Activated CD8-positive, alpha-beta memory T cell treated with anti-CD3 and anti-CD28 coated beads, Interleukin-2, amount 50 U/mL, for 24 hours (primary cell): ENCODE measurements around the gene RBM43.
"Not testable (repeated sequence)": the region's sequence is repeated elsewhere in the genome, so short reads cannot be mapped to it uniquely, and the experiment has no call there.

Experiments used
- DNase-seq: peaks from one replicate; pipeline ENCODE4 v3.0.0-alpha.2; 2020; ENCODE audit errors: extremely low read depth

RBM43 gene

DNA sequence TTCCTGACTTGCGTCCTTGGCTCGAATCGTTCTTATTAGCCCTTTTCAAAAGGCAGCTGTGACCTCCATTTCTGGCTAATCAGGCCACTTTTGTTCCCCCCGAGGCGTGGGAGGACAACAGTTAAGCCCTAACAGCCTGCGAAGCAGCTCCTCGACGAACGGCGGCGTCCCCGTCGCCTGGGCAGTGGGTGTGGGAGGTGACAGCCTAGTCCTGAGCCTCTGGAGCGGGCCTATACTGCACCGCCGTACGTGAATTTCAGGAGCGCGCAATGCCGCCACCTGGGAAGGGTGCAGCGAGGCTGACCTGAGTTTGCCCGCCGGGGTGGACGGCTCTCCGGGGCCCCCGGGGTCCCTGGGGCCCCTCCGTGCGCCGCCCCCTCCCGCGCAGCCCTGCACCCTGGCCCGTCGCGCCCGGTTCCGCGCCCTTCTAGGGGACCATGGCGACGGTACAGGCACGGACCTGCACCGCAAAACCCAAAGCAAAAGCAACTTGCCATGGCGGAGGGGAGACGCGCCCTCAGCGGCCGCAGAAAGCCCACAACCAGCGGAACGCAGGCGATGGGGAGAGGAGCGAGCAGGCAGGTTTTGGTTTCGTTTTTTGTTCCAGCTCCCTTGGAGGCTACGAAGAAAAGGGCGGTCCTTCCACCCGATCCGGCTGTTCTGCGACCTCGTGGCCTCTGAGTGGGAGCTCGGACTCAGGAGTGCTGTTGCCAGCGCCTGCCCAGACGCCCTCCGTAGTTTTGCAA is at the start of gene RBM43:
TSS of gene RBM43 (minus strand) at position 633 of the 746 bp plus-strand sequence. CDS start at position 497, 136 bp downstream.
- peak; percentile 62 for DNase-seq

GRCh38 chr2:151310313-151310712 is 48.6 kb upstream of the RBM43 start:
- not testable (repeated sequence) for DNase-seq

DNA sequence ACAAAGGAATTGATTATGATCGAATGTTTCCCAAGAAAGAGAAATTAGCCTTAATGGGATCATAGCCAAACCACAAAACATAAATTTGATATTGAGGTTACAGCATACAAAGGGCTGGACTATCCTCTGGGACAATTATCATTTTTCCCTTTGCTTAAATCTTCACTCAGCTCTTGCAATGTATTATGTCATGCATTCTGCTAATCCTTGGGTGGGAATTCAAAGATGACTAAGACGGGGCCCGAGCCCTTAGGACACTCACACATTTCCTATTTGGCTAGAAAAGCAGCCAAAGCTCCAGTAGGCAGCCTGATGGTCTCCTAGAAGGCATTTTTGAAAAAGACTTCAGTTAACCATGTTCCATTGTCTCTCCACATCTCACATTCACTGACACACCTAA is 45.0 kb upstream of the RBM43 start:
- no peak for DNase-seq

DNA sequence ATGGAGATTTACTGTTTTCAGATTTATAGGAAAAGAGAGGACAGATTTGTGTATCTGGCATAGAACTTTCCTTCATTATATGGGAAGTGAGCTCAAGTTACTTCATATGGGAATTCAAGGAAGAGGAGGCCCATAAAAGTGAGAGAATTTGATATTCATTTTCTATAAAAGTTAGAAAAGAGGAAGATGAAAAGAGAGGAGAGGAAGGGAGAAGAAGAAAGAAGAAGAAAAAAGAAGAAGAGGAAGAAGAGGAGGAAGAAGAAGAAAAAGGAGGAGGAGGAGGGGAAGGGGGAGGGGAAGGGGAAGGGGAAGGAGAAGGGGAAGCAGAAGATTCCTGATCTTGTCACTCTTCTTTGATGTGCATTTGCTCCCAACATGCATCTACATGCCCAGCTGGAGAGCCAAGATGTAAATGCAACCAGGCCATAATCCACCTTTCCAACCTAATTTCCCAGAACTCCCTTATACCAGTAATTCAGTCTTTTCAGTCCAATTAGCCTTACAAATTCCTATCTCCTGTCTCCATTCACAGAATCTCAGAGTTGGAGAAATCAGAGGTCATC is 43.5 kb upstream of the RBM43 start:
- DNase-seq, result no peak

DNA sequence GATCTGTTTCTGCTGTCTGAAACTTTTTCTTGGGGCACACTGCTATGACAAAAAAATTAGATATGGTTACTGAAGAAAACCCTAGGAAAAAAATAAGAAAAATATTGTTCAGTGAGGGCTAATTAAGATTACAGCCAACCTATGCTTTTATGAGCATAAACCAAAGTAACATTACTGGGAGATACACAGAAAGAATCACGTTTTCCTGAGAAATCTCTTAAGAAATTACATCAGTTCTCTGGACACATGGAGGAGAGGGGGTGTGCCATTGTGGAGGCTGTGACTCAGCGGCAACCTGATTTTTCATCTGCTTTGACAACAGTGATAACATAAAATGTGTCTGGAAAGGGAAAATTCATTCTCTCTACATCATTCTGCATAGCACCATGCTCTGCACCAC is 41.2 kb upstream of the RBM43 start:
- DNase-seq, result no peak

DNA sequence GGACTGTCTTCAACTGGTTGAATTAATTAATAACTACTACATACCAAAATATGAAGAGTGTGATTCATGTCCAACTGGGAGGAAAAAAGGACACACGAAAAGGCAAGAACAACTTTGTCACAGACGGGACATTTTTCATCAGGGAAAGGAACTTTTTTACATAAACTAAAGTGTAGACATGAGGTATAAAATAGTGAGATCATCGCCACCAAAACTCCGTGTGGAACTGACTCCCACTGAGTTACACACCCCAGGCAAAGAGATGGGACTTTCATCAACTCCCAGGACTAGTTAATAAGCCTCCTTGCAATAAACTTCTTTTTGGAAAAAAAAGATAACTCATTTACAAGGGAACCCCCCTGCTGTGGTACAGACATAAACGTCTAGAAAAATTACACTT is 40.7 kb upstream of the RBM43 start:
- no peak for DNase-seq

GRCh38 chr2:151299920-151300539 is 38.4 kb upstream of the RBM43 start:
- DNase-seq, result no peak

DNA sequence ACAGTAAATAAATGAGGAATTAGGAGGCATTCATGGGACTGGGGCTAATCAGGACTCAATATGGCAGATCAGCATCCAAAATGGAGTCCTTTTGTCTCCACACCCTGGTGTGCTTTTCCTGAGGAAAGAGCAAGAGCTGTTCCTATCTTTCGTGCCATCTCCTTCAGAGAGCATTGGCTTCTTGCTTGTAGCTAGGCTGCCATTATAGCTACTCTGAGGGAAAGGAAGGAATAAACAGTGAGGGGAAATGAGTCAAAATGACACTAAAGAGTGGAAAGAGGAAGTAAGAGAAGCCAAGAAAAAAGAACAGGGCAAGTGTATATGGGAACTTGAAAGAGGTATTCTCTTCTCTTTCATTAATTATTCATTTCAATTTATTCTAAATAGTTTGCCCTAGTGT is 36.2 kb upstream of the RBM43 start:
- DNase-seq, result no peak

DNA sequence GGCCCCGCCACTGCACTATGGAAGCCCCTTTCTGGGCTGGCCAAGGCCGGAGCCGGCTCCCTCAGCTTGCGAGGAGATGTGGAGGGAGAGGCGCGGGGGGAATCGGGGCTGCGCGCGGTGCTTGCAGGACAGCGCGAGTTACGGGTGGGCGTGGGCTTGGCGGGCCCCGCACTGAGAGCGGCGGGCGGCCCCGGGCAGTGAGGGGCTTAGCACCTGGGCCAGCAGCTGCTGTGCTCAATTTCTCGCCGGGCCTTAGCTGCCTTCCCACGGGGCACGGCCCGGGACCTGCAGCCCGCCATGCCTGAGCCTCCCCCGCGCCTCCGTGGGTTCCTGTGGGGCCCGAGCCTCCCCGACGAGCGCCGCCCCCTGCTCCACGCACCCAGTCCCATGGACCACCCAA is 34.3 kb upstream of the RBM43 start:
- DNase-seq, result not testable (repeated sequence)

- DNase-seq, result no peak
These were observed 30.9 kb upstream of the RBM43 start for GRCh38 chr2:151292546-151292945.

DNA sequence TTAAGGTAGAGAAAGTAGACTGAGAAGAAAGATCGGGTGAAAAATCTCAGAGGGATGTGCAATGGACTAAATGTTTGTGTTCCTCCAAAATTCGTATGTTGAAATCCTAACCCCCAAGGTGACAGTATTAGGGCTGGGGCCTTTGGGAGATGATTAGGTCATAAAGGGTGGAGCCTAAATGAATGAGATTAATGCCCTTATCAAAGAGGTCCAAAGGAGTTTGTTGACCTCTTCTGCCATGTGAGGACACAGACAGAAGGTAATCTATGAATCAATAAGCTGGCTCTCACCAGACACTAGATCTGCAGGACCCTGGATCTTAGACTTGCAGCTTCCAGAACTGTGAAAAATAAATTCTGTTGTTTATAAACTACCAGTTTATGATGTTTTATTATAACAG is 30.5 kb upstream of the RBM43 start:
- DNase-seq, result no peak

- no peak for DNase-seq
These were observed 29.6 kb upstream of the RBM43 start for GRCh38 chr2:151291224-151291623.

- DNase-seq, result no peak
These were observed 28.6 kb upstream of the RBM43 start for GRCh38 chr2:151289972-151290866.

GRCh38 chr2:151287513-151288250 is 26.0 kb upstream of the RBM43 start:
- no peak for DNase-seq

GRCh38 chr2:151282401-151282800 is 20.7 kb upstream of the RBM43 start:
- no peak for DNase-seq

DNA sequence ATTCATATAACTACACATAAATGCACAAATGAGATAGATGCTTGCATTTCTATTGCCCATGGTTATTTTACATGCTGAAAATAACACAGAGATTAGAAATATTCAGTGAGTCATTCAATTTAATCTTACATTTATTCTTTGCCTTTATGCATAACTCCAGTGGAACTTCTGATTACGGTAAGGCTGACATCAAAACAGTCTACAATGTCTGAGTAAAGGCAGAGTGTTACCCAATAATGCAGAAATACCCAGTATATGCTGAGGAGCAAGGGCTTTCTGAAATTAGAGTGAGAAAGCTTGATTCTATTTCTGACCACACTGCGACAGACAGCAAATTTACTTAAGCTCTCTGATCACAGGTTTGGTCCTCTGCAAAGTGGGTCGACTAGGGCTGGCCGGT is 18.6 kb upstream of the RBM43 start:
- DNase-seq, result no peak

- DNase-seq, result no peak
These were observed 16.8 kb upstream of the RBM43 start for GRCh38 chr2:151278487-151278886.

DNA sequence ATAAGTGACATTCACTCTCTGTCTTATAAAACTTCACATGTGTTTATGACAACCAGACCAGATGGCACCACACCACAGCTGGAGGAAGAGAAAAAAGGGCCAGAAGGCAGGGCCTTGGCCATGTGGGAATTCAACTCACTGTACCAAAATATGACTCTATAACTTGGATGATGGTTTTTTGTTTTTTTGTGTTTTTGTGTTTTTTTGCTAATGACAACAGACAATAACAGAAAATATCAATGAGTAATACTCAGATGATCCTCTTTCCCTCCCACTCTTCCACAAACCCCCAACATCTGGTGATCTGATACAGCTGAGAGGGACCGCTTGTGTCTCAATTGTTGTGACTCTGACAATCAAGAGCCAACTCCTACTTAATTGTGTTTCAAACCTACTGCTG is 15.4 kb upstream of the RBM43 start:
- no peak for DNase-seq

- DNase-seq, result no peak
These were observed 13.6 kb upstream of the RBM43 start for GRCh38 chr2:151275291-151275690.

DNA sequence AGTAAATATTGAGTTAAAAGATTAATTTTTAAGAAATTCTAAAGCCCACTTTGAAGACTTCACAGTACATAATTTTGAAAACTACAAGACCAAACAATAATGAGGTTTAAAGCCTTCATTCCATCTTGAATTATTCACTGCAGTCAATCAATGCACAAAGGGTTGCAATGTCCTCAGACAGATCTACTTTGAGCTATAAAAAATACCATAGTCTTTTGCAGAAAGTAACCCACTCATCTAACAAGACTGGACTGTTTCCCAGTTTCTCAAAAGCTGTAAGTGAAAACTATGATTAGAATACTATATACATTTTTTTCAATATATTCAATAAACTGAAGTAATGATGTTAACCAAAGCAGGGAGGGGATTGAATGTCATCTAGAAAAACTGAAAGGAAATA is 10.2 kb upstream of the RBM43 start:
- no peak for DNase-seq

DNA sequence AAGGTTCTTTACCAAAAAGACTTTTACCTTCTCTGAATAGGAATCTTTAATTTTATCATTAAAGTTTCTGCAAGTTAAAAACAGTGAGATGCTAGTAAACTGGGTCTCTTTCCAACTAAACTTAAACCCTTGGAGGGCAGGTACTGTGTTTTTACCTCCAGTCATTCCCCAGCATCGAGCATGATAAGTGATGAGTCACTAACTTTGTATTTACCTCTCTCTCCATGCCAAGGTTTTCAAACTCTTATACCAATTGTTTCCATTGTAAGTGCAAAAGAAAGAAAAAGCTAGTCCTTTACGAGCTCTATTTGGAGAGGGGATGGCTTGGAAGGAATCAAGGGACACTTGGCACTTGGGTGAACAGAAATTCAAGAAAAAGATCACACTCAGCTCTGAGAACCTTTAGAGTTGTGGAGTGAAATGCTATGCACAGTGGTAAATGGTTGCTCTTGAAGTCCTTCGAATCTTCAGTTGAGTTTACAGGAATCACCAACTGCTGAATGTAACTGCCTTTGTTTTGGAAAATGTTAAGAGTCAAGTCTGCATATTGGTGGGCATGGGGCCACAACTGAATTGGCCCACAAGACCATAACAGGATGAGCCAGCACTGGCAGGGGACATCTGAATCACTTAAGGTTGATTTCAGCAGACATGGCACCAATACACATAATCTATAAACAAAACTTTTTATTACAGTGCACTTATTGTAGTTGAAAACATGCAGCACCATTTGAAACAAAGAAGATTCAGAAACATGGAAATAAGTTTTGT is 8.3 kb upstream of the RBM43 start:
- DNase-seq, result no peak
